ENCODE data around the gene GLYR1. TPM values are rescaled to one million over a fixed set of nuclear protein-coding genes. Genes with fewer than 3 reads are reported as not detected.

GLYR1 gene
- total and polyA plus RNA-seq, 4 donors = 18.1 to 50.2 (median 40.6) TPM

DNA sequence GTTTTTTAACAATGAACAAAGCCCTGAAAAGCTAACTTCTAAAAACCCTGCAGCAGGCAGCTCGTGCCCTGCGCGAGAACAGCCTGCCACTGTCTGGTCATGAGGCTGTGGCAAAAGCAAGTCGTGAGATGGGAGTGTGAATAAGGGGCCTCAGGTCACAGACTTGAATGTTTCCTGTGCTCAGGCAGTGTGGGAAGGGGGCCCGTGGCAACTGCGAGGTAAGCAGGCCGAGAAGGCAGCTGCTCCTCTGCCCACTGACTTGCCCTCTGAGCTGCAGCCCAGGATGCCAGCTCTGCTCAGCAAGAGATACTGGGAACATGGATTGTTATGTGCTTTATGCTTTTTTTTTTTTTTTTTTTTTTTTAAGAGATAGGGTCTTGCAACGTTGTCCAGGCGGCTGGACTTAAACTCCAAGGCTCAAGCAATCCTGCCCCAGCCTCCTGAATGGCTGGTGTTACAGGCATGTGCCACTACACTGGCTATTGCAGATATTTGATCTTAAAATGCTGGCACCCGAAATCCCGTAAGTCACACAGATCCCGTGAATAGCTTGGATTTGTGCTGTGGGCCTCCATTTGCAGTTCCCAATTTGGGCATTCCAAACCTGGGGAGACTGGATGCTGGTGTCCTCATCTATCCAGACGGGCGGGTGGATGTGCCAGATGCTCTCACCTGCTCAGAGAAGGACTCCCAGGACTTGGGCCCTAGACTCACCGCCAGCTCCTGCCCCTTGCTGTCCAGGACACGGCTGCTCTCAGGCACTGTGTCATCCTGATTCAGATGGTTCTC lies 44.2 kb upstream of the GLYR1 start:
- Histone ChIP-seq H3K27ac (ENCODE audit: low read depth in 1 of 2, low read length in 2 of 2) (no peak overlapping the region), H3K36me3 (ENCODE audit: control insufficient read depth in 4 of 4, insufficient read depth in 3 of 4, low read depth in 1 of 4, low read length in 3 of 4) (peaks cover 13 to 66% (median 42%) of the 10 kb centered on the region in 4 donors), H3K27me3 (ENCODE audit: control insufficient read depth in 4 of 4, insufficient read depth in 4 of 4, low read length in 3 of 4) (no peaks in the 10 kb centered on the region), H3K4me3 (ENCODE audit: low read depth in 1 of 3, low read length in 3 of 3) (no peak overlapping the region), H3K9ac (ENCODE audit: low read depth in 1 of 2, low read length in 2 of 2) (no peak overlapping the region), H3K4me1 (ENCODE audit: control insufficient read depth in 4 of 4, insufficient read depth in 4 of 4, low read length in 3 of 4) (peaks cover 0 to 7% (median 5%) of the 10 kb centered on the region in 4 donors), H3K9me3 (ENCODE audit: control insufficient read depth in 4 of 4, low read length in 3 of 4) (no peaks in the 10 kb centered on the region)
- 93% methylated on average over 16 of the region's 16 CpGs for WGBS
- TF ChIP-seq, protein P1, sequence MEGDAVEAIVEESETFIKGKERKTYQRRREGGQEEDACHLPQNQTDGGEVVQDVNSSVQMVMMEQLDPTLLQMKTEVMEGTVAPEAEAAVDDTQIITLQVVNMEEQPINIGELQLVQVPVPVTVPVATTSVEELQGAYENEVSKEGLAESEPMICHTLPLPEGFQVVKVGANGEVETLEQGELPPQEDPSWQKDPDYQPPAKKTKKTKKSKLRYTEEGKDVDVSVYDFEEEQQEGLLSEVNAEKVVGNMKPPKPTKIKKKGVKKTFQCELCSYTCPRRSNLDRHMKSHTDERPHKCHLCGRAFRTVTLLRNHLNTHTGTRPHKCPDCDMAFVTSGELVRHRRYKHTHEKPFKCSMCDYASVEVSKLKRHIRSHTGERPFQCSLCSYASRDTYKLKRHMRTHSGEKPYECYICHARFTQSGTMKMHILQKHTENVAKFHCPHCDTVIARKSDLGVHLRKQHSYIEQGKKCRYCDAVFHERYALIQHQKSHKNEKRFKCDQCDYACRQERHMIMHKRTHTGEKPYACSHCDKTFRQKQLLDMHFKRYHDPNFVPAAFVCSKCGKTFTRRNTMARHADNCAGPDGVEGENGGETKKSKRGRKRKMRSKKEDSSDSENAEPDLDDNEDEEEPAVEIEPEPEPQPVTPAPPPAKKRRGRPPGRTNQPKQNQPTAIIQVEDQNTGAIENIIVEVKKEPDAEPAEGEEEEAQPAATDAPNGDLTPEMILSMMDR (IDR thresholded peaks at IDR 0.05; ENCODE audit: low read depth, low read length, missing input control) = no peak
- TF ChIP-seq, protein P2, sequence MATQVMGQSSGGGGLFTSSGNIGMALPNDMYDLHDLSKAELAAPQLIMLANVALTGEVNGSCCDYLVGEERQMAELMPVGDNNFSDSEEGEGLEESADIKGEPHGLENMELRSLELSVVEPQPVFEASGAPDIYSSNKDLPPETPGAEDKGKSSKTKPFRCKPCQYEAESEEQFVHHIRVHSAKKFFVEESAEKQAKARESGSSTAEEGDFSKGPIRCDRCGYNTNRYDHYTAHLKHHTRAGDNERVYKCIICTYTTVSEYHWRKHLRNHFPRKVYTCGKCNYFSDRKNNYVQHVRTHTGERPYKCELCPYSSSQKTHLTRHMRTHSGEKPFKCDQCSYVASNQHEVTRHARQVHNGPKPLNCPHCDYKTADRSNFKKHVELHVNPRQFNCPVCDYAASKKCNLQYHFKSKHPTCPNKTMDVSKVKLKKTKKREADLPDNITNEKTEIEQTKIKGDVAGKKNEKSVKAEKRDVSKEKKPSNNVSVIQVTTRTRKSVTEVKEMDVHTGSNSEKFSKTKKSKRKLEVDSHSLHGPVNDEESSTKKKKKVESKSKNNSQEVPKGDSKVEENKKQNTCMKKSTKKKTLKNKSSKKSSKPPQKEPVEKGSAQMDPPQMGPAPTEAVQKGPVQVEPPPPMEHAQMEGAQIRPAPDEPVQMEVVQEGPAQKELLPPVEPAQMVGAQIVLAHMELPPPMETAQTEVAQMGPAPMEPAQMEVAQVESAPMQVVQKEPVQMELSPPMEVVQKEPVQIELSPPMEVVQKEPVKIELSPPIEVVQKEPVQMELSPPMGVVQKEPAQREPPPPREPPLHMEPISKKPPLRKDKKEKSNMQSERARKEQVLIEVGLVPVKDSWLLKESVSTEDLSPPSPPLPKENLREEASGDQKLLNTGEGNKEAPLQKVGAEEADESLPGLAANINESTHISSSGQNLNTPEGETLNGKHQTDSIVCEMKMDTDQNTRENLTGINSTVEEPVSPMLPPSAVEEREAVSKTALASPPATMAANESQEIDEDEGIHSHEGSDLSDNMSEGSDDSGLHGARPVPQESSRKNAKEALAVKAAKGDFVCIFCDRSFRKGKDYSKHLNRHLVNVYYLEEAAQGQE (IDR thresholded peaks at IDR 0.05) = no peak
- TF ChIP-seq FOXA2 (IDR thresholded peaks at IDR 0.05) (no peak), TAF1 (conservative IDR thresholded peaks at IDR 0.05) (no peak), YY1 (IDR thresholded peaks at IDR 0.05) (no peak), RAD21 (IDR thresholded peaks at IDR 0.05) (no peak), RXRA (IDR thresholded peaks at IDR 0.05) (no peak), GABPA (IDR thresholded peaks at IDR 0.05 in 1 of 2, conservative IDR thresholded peaks at IDR 0.05 in 1 of 2) (no peak), HNF4G (IDR thresholded peaks at IDR 0.05) (no peak), NR2F2 (IDR thresholded peaks at IDR 0.05) (no peak), JUND (IDR thresholded peaks at IDR 0.05) (no peak)
- TF ChIP-seq, protein P3, sequence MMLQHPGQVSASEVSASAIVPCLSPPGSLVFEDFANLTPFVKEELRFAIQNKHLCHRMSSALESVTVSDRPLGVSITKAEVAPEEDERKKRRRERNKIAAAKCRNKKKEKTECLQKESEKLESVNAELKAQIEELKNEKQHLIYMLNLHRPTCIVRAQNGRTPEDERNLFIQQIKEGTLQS (IDR thresholded peaks at IDR 0.05) = no peak
- DNase-seq (ENCODE audit: low spot score) = no peak

DNA sequence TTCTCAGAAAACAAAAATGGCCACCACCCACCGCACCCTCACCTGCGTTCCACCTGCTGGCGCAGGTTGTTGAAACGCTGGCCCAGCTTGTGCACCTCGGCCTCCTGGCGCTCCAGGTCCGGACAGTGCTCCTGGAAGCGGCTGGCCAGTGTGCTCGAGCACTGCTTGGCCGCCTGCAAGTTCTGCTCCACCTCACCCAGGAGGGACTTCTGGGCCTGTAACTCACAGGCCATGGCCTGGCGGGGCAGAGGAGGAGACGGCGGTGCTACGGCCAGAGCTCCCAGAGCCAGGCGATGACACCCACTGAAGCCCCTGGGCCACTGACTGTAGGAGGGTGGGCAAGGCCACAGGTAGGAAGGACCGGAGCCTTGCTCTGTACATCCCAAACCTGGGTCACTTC lies 43.6 kb upstream of the GLYR1 start:
- Histone ChIP-seq H3K4me1 (ENCODE audit: control insufficient read depth in 4 of 4, insufficient read depth in 4 of 4, low read length in 3 of 4) (peaks cover 0 to 7% (median 5%) of the 10 kb centered on the region in 4 donors), H3K9me3 (ENCODE audit: control insufficient read depth in 4 of 4, low read length in 3 of 4) (no peaks in the 10 kb centered on the region), H3K9ac (ENCODE audit: low read depth in 1 of 2, low read length in 2 of 2) (no peak overlapping the region), H3K36me3 (ENCODE audit: control insufficient read depth in 4 of 4, insufficient read depth in 3 of 4, low read depth in 1 of 4, low read length in 3 of 4) (peaks cover 11 to 70% (median 44%) of the 10 kb centered on the region in 4 donors), H3K27me3 (ENCODE audit: control insufficient read depth in 4 of 4, insufficient read depth in 4 of 4, low read length in 3 of 4) (no peaks in the 10 kb centered on the region), H3K4me3 (ENCODE audit: low read depth in 1 of 3, low read length in 3 of 3) (no peak overlapping the region), H3K27ac (ENCODE audit: low read depth in 1 of 2, low read length in 2 of 2) (no peak overlapping the region)
- DNase-seq (ENCODE audit: low spot score) = no peak
- 96% methylated on average over 16 of the region's 16 CpGs for WGBS
- TF ChIP-seq, protein P1 (IDR thresholded peaks at IDR 0.05; ENCODE audit: low read depth, low read length, missing input control) = no peak
- TF ChIP-seq RXRA (IDR thresholded peaks at IDR 0.05) (no peak), NR2F2 (IDR thresholded peaks at IDR 0.05) (no peak), HNF4G (IDR thresholded peaks at IDR 0.05) (no peak), YY1 (IDR thresholded peaks at IDR 0.05) (no peak), EGR1 (IDR thresholded peaks at IDR 0.05; ENCODE audit: low read depth in 2 of 2) (no peak), FOXA1 (IDR thresholded peaks at IDR 0.05) (no peak), SP1 (IDR thresholded peaks at IDR 0.05) (no peak), TAF1 (conservative IDR thresholded peaks at IDR 0.05) (no peak)
- TF ChIP-seq, protein P4, sequence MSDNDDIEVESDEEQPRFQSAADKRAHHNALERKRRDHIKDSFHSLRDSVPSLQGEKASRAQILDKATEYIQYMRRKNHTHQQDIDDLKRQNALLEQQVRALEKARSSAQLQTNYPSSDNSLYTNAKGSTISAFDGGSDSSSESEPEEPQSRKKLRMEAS (IDR thresholded peaks at IDR 0.05) = no peak
- TF ChIP-seq, protein P2 (IDR thresholded peaks at IDR 0.05) = no peak
- TF ChIP-seq, protein P5, sequence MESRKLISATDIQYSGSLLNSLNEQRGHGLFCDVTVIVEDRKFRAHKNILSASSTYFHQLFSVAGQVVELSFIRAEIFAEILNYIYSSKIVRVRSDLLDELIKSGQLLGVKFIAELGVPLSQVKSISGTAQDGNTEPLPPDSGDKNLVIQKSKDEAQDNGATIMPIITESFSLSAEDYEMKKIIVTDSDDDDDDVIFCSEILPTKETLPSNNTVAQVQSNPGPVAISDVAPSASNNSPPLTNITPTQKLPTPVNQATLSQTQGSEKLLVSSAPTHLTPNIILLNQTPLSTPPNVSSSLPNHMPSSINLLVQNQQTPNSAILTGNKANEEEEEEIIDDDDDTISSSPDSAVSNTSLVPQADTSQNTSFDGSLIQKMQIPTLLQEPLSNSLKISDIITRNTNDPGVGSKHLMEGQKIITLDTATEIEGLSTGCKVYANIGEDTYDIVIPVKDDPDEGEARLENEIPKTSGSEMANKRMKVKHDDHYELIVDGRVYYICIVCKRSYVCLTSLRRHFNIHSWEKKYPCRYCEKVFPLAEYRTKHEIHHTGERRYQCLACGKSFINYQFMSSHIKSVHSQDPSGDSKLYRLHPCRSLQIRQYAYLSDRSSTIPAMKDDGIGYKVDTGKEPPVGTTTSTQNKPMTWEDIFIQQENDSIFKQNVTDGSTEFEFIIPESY (IDR thresholded peaks at IDR 0.05) = no peak
